AG09309 (cell line): ENCODE data around the gene C19orf25.

ENCODE experiments used
- DNase-seq: peaks from one replicate; pipeline ENCODE4 v3.0.0-alpha.2; 2010; ENCODE audit warnings: low read depth
- H3K4me3 ChIP-seq: 2 replicates; pipeline ENCODE4 v1.5.1; 2011; ENCODE audit warnings: mild to moderate bottlenecking, low read depth, low read length, moderate library complexity; ENCODE audit not compliant: control insufficient read depth
- TF ChIP-seq, protein P1 (sequence below): IDR thresholded peaks from 2 replicates; pipeline ENCODE4 v1.5.1; 2011; ENCODE audit warnings: mild to moderate bottlenecking, low read depth, low read length, inconsistent platforms; ENCODE audit not compliant: insufficient read depth, control insufficient read depth; ENCODE audit errors: missing control alignments

C19orf25 gene

DNA sequence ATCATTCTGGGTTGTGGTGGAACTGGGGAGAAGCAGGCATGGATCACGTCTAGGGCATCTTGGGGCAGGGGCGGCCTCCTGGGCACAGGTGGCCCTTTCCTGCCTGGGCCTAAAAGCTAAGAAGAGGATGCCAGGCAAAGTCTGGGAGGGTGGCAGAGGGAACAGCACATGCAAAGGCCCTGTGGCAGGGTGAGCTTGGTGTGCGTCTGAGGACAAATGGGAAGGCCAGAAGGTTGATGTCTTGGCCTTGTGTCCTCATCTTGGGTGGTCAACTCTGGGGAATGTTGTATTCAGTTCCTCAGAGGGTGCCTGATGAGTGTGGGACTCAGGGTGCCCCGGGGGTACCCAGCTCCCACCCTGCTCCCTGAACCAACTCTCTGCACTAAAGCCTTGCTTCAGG lies 39.5 kb upstream of the C19orf25 start:
- no peak overlapping the region for H3K4me3 ChIP-seq
- TF ChIP-seq, protein P1, sequence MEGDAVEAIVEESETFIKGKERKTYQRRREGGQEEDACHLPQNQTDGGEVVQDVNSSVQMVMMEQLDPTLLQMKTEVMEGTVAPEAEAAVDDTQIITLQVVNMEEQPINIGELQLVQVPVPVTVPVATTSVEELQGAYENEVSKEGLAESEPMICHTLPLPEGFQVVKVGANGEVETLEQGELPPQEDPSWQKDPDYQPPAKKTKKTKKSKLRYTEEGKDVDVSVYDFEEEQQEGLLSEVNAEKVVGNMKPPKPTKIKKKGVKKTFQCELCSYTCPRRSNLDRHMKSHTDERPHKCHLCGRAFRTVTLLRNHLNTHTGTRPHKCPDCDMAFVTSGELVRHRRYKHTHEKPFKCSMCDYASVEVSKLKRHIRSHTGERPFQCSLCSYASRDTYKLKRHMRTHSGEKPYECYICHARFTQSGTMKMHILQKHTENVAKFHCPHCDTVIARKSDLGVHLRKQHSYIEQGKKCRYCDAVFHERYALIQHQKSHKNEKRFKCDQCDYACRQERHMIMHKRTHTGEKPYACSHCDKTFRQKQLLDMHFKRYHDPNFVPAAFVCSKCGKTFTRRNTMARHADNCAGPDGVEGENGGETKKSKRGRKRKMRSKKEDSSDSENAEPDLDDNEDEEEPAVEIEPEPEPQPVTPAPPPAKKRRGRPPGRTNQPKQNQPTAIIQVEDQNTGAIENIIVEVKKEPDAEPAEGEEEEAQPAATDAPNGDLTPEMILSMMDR: no peak
- no peak for DNase-seq

DNA sequence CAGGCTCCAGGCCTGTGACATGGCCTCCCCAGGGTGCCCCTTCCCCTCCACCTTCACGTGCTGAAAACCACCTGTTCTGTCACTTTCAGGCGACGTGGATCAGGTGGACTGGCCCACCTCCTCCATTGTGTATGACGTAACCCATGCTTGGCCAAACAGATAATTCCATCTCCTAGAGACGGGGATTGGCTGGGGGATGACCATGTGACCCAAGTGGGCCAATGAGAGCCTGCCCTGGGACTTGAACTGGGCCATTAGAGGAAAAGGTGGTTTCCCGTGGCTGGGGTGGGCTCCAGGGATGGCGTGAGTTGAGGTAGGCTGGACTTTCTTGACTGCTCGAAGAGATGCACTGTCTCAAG lies 37.4 kb upstream of the C19orf25 start:
- TF ChIP-seq, protein P1: no peak
- no peak overlapping the region for H3K4me3 ChIP-seq
- DNase-seq: no peak

DNA sequence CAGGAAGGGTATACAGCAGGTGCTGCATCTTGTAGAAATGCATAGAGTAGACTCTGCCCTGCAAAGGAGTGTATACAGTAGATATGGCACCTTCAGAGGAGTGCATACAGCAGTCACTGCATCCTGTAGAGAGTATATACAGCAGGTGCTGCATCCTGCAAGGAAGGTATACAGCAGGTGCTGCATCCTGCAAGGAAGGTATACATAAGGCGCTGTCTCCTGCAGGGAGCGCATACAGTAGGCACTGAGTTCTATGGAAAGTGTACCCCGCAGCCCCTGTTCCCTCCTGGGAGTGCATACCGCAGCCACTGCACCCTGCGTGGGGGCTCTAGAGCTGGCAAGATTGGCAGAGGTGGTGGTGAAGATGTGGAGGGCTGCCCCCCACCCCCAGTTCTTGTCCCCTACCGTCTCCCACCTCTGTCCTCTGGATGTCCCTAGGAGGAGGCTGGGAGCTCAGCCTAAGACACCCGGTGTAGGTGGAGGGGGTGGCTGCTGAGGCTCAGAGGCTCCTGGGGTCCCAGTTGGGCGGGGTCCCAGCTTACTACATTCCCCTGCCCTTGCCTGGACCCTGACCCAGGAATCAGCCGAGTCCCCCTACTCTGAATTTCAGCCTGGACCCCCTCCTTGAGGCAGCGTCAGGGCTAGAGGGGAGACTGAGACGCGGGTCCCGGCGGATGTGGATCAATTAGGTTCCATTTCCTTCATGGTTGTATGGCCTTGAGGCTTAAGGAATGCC lies 36.1 kb upstream of the C19orf25 start:
- H3K4me3 ChIP-seq: no peak overlapping the region
- TF ChIP-seq, protein P1: no peak
- DNase-seq: no peak

DNA sequence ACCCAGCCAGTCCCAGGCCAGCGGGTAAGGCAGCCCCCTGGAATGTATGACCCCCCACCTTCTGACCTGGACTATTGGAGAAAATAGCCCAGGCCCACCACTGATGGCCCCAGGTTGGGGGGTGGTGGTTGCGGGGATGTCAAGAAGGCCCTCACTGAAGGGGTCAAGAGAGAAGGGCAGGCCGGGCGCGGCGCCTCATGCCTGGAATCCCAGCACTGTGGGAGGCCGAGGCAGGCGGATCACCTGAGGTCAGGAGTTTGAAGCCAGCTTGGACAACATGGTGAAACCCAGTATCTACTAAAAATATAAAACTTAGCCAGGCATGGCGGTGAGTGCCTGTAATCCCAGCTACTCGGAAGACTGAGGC lies 35.3 kb upstream of the C19orf25 start:
- TF ChIP-seq, protein P1: no peak
- H3K4me3 ChIP-seq: no peak overlapping the region

DNA sequence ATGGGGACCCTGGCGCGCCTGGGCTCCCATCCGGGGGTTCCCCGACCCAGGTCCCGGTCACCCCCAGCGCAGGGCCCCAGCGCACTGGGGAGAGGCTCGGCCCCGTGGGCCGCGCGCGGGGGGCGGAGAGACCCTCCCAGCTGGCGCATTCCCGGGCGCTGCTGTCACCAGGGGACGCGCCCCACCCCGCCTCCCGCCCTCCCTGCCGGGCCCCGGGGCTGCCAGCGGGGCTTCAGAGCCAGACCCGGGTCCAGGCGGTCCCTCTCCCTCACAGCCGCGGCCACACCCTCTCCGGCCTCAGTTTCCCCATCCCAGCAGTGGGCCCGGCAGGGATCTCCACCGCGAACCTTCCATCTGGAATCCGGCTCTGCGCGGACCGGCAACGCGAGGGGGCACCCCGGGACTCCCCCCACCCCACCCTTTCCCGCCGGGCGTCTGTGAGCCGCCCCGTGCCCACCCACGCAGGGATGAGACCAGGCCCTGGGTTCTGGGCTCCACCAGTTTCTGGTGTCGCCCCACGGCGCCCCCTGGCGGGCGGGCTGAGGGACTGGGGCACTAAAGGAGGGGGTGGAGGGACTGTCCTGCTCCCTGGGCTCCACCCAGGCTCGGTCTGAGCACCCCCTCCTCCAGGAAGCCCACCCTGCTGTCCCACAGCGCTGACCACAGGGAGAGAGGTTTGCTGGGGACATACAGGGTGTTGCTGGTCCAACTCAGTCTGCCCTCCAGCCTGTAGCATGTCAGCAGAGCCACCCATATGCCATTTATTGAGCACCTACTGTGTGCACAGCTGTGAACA lies 34.7 kb upstream of the C19orf25 start:
- H3K4me3 ChIP-seq: peak overlapping the region; percentile 64
- TF ChIP-seq, protein P1: peak; percentile 76
- DNase-seq: no peak

More for the DNA sequence above, 35.3 kb upstream of the C19orf25 start:
- DNase-seq: no peak

DNA sequence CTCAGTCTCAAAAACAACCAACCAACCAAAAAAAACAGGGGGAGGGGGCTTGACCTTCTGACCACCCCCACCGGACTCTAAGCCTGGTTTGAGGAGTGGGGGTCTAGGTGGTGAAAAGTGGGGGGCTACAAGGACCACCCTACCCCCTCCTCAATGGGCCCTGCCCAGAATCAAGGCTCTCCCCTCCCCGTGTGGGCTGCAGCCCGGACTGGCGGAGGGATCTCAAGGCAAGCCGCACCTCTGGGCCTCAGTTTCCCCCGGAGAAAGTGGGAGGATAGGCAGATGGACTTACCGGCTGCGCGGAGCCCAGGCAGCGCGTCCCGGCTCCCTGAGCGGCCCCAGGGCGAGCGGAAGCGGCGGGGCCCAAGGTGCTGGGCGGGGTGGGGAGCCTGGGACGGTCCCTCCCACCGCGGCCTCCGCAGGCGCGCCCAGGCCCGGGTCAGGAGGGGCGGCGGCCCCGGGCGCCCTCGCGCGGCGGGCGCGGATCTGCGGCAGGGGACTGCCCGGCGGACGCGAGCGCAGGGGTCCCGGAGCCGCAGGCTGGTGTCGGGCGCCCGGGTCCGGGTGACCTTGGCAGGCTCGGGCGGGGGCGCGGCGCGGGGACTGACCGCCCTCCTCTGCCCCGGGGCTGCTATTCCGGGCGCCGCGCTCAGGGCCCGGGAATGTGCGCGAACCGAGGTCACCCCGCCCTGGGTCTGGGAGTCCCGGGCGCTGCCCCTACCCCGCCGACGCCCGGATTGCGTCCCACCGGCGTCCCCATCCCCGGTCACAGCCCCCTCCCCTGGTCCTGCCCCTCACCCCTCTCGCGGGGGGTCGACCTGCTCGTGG lies 33.9 kb upstream of the C19orf25 start, which contains the start of gene ADAMTSL5:
Gene ADAMTSL5 (minus strand): TSS at position 349 of the 828 bp plus-strand sequence. CDS start 2,076 bp downstream, outside the sequence.
- H3K4me3 ChIP-seq: peak within 1 kb of the TSS; percentile 64
- DNase-seq: no peak
- TF ChIP-seq, protein P1: no peak
